Activated naive CD8-positive, alpha-beta T cell (primary cell): Measurements from ENCODE around the gene ZNF432.
A peak's percentile ranks its signal among the peaks of the same experiment; 100 is the strongest.
"Not testable (repeated sequence)": the region's sequence is repeated elsewhere in the genome, so short reads cannot be mapped to it uniquely, and the experiment has no call there.

Source experiments
- H3K27ac Mint-ChIP-seq: one replicate; pipeline ENCODE4 v1.8.0; 2021; ENCODE audit warnings: mixed read lengths
- H3K27me3 Mint-ChIP-seq: one replicate; pipeline ENCODE4 v1.8.0; 2021; ENCODE audit warnings: mixed read lengths
- H3K36me3 Mint-ChIP-seq: one replicate; pipeline ENCODE4 v1.8.0; 2021; ENCODE audit warnings: mixed read lengths
- H3K4me1 Mint-ChIP-seq: one replicate; pipeline ENCODE4 v1.8.0; 2021; ENCODE audit warnings: low read depth, mixed read lengths
- H3K4me3 Mint-ChIP-seq: one replicate; pipeline ENCODE4 v1.8.0; 2021; ENCODE audit warnings: mild to moderate bottlenecking, mixed read lengths
- H3K9me3 Mint-ChIP-seq: one replicate; pipeline ENCODE4 v1.8.0; 2021; ENCODE audit warnings: low read depth, mixed read lengths

Gene ZNF432

DNA sequence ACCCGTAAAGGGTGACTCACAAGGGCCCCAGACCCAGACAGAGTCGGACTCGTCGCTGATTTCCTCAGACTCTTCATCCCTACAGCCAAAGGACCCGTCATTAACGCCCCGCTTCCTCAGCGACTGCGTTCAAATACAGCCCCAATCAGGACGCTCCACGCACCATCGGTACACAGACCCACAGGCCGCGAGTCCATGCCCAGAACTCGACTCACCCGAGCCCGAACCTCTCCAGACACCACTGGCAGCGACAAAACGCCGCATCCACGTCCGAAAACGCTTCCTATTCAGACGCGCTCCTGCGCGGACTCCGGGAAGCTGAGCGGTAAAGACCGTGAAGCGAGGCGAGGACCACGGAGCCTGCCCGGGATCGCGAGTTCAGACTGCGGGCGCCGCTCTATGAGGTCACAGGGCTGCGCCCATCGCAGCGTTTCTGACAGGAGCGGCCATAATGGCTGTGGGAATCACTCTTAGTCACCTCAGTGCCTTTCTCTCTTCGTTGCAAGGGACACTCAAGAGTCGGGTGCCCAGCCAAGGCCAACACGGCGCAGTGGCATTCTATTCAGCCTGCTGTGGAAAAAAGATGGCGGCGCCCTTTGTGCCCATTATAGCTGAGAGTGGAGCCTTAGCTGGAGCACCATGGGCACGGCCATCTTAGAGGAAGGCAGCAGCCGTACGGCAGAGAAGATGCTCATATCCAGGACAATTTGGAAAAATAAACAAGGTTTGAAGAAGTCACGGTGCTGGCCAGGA is 20.4 kb downstream of the ZNF432 start, which contains the start of gene ZNF614:
TSS of gene ZNF614 (minus strand) at position 353 of the 753 bp plus-strand sequence. CDS start 2,634 bp downstream, outside the sequence.
- Mint-ChIP-seq H3K4me1 (peaks cover 30% of the 10 kb centered on the region), H3K36me3 (peaks cover 57% of the 10 kb centered on the region), H3K4me3 (peak within 1 kb of the TSS; percentile 97), H3K27ac (peak within 1 kb of the TSS; percentile 98), H3K27me3 (no peaks in the 10 kb centered on the region), H3K9me3 (peaks cover 23% of the 10 kb centered on the region)

DNA sequence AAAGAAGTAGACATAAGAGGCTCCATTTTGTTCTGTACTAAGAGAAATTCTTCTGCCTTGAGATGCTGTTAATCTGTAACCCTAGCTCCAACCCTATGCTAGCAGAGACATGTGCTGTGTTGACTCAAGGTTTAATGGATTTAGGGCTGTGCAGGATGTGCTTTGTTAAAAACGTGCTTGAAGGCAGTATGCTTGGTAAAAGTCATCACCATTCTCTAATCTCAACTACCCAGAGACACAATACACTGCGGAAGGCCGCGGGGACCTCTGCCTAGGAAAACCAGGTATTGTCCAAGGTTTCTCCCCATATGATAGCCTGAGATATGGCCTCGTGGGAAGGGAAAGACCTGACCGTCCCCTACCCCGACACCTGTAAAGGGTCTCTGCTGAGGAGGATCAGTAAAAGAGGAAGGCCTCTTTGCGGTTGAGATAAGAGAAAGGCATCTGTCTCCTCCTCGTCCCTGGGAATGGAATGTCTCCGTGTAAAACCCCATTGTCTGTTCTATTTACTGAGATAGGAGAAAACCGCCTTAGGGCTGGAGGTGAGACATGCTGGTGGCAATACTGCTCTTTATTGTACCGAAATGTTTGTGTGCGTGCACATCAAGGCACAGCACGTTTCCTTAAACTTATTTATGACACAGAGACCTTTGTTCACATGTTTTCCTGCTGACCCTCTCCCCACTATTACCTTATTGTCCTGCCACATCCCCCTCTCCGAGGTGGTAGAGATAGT is 22.2 kb downstream of the ZNF432 start:
- peaks cover 28% of the 10 kb centered on the region for H3K9me3 Mint-ChIP-seq
- H3K36me3 Mint-ChIP-seq, result peaks cover 62% of the 10 kb centered on the region
- H3K4me3 Mint-ChIP-seq, result peak overlapping the region; percentile 97

DNA sequence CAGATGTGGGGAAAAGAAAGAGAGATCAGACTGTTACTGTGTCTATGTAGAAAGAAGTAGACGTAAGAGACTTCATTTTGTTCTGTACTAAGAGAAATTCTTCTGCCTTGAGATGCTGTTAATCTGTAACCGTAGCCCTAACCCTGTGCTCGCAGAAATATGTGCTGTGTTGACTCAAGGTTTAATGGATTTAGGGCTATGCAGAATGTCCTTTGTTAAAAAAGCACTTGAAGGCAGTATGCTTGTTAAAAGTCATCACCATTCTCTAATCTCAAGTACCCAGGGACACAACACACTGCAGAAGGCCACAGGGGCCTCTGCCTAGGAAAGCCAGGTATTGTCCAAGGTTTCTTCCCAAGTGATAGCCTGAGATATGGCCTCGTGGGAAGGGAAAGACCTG is 24.2 kb downstream of the ZNF432 start:
- H3K27me3 Mint-ChIP-seq, H3K4me3 Mint-ChIP-seq, H3K27ac Mint-ChIP-seq: not testable (repeated sequence)
- peaks cover 33% of the 10 kb centered on the region for H3K4me1 Mint-ChIP-seq
- peaks cover 74% of the 10 kb centered on the region for H3K36me3 Mint-ChIP-seq
- H3K9me3 Mint-ChIP-seq, result peaks cover 39% of the 10 kb centered on the region

More for the DNA sequence above, 22.2 kb downstream of the ZNF432 start:
- H3K27ac Mint-ChIP-seq, H3K27me3 Mint-ChIP-seq: not testable (repeated sequence)
- peaks cover 30% of the 10 kb centered on the region for H3K4me1 Mint-ChIP-seq

DNA sequence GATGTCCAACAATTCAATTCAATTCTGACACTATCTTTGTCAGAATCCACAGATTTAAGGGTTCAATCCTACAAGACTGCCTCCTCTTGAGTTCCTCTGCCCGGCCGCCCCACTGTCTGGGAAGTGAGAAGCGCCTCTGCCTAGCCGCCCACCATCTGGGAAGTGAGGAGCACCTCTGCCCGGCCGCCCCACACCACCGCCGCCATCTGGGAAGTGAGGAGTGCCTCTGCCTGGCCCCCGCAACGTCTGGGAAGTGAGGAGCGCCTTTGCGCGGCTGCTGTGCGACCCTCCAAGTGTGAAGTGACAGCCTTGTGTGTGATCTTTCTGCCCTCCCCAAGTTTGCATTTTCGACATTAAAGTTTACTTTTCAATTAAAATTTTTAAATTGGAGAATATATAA is 26.4 kb downstream of the ZNF432 start:
- Mint-ChIP-seq H3K9me3 (peaks cover 49% of the 10 kb centered on the region), H3K36me3 (peaks cover 84% of the 10 kb centered on the region), H3K4me1 (peaks cover 17% of the 10 kb centered on the region), H3K27ac (no peak overlapping the region), H3K4me3 (no peak overlapping the region), H3K27me3 (no peaks in the 10 kb centered on the region)

DNA sequence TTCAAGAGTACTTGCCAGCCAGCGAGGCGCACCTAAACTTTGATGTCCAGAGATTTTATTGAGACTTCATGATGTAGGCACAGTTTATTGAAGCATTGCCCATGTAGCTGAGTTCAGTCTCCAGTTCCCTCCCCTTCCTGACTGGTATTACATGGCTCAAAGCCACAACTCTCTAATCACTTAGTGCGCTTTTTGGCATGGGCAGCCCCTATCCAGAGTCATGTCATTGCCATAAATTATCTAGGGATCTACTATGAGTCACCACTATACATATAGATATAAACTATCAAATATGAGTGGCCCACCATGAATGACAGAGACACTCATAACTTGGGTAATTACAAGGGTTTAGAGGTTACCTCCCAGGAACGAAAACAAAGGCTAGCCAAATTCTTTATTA is 28.1 kb downstream of the ZNF432 start:
- Mint-ChIP-seq H3K27ac (no peak overlapping the region), H3K27me3 (no peaks in the 10 kb centered on the region), H3K4me3 (no peak overlapping the region), H3K36me3 (peaks cover 85% of the 10 kb centered on the region), H3K9me3 (peaks cover 50% of the 10 kb centered on the region), H3K4me1 (peaks cover 3% of the 10 kb centered on the region)

DNA sequence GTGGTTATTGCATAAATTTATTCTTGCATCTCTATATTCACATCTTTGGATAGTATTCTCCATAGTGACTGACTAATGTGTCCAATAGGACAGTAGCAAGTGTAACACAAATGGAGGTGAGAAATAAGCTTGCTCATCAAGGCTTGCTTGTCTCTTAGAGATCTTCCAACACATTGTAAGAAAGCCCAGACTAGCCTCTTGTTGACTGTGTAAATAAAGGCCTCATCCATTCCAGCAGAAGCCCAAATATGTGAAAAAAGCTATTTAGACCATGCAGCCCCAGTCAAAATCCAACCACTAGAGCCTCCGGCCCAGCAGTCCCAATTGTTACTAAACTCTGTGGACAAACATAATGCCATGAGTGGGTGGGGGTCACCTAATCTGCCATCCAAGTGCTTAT is 38.0 kb downstream of the ZNF432 start:
- H3K9me3 Mint-ChIP-seq, result peaks cover 17% of the 10 kb centered on the region
- no peak overlapping the region for H3K27ac Mint-ChIP-seq
- peaks cover 17% of the 10 kb centered on the region for H3K4me1 Mint-ChIP-seq
- H3K27me3 Mint-ChIP-seq, result no peaks in the 10 kb centered on the region
- H3K36me3 Mint-ChIP-seq, result peaks cover 36% of the 10 kb centered on the region
- no peak overlapping the region for H3K4me3 Mint-ChIP-seq

DNA sequence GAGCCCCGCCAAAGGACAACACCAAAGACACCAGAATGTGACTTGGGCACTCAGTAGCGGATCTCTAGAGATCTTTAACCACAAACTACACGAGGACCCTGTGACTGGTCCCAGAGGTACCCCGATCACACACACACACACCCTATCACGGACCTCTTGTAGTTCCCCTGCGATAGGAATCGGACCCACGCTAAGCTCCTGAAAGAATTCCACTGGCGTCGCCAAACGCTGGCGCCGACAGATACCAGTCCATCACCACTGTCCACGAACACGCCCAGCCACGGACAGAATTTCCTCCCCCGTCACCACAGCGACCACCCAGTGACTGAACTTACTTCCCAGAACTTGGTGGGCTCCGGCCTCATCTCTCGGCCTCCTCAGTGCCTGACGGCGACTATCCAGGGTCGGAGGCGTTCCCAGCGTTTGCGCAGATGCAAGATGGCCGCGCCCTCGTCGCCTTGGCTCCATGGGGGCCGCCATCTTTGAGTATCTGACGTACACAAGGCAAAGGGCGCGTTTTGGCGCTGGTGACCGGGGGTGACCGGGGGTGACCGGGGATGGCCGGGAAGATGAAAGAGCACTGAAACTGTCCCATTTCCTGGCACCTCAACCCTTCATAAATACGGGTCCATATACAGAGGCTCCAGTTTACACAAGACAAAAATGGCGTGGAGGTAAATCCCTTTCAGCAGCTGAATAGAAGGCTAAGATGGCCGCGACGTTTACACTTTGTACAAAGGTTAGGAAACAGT is 40.7 kb downstream of the ZNF432 start, which contains the start of gene ZNF615:
TSS of gene ZNF615 (minus strand) at position 406 of the 752 bp plus-strand sequence. CDS start 4,500 bp downstream, outside the sequence.
- no peaks in the 10 kb centered on the region for H3K27me3 Mint-ChIP-seq
- H3K36me3 Mint-ChIP-seq, result peaks cover 37% of the 10 kb centered on the region
- H3K4me1 Mint-ChIP-seq, result peaks cover 17% of the 10 kb centered on the region
- peak within 1 kb of the TSS; percentile 97 for H3K27ac Mint-ChIP-seq
- peak within 1 kb of the TSS; percentile 96 for H3K4me3 Mint-ChIP-seq
- peaks cover 11% of the 10 kb centered on the region for H3K9me3 Mint-ChIP-seq

DNA sequence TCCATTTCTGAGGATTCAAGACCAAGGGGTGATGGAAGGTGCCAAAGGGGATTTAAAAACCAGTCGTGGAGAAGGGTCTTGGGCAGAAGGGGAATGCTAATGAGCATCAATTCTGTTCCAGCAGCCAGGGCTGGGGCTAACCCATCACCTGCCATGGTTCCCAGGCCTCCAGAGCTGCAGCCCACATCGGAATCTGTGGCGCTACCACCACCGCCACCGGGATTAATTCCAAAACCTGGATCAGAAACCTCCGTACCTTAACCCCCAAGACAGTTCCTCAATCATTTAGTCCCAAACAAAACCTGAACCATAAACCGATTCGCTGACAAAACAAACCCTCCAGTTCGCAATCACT is 41.2 kb downstream of the ZNF432 start:
- H3K36me3 Mint-ChIP-seq, result peaks cover 35% of the 10 kb centered on the region
- peak overlapping the region; percentile 96 for H3K4me3 Mint-ChIP-seq
- peaks cover 17% of the 10 kb centered on the region for H3K4me1 Mint-ChIP-seq
- H3K9me3 Mint-ChIP-seq, result peaks cover 12% of the 10 kb centered on the region
- H3K27me3 Mint-ChIP-seq, result no peaks in the 10 kb centered on the region
- H3K27ac Mint-ChIP-seq, result peak overlapping the region; percentile 97

DNA sequence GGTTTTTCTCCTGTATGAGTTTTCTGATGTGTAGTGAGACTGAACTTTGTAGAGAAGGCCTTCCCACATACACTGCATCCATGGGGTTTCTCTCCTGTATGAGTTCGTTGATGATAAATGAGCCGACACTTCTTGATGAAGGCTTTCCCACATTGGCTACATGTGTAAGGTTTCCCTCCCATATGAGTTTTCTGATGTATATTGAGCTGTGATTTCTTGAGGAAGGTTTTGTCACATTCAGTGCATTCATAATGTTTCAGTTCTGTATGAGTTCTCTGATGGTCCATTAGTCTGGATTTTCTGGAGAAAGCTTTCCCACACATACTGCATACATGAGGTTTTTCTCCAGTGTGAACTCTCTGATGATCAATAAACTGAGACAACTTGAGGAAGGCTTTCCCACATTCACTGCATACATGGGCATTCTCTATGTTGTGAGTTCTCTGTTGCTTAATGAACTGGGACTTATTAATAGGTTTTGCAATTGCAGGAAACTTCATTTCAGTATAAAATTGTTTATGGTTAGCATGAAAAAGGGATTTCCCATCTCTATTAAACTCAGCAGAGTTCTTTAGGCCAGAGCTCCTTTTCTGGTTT is 54.5 kb downstream of the ZNF432 start:
- peaks cover 39% of the 10 kb centered on the region for H3K9me3 Mint-ChIP-seq
- H3K4me1 Mint-ChIP-seq, result no peaks in the 10 kb centered on the region
- H3K36me3 Mint-ChIP-seq, result peaks cover 61% of the 10 kb centered on the region
- no peaks in the 10 kb centered on the region for H3K27me3 Mint-ChIP-seq
- no peak overlapping the region for H3K4me3 Mint-ChIP-seq
- H3K27ac Mint-ChIP-seq, result no peak overlapping the region

DNA sequence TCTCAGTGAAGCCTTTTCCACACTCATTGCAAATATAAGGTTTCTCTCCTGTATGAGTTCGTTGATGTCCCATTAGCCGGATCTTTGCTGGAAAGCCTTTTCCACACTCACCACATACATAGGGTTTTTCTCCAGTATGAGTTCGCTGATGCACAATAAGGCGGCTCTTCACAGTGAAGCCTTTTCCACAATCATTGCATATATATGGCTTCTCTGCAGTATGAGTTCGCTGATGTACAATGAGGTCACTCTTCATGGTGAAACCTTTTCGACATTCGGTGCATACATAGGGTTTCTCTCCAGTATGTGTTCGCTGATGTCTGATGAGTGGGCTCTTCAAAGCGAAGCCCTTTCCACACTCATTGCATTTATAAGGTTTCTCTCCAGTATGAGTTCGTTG is 55.2 kb downstream of the ZNF432 start:
- Mint-ChIP-seq H3K4me3 (no peak overlapping the region), H3K27ac (no peak overlapping the region), H3K27me3 (no peaks in the 10 kb centered on the region), H3K9me3 (peaks cover 40% of the 10 kb centered on the region), H3K36me3 (peaks cover 59% of the 10 kb centered on the region), H3K4me1 (no peaks in the 10 kb centered on the region)

DNA sequence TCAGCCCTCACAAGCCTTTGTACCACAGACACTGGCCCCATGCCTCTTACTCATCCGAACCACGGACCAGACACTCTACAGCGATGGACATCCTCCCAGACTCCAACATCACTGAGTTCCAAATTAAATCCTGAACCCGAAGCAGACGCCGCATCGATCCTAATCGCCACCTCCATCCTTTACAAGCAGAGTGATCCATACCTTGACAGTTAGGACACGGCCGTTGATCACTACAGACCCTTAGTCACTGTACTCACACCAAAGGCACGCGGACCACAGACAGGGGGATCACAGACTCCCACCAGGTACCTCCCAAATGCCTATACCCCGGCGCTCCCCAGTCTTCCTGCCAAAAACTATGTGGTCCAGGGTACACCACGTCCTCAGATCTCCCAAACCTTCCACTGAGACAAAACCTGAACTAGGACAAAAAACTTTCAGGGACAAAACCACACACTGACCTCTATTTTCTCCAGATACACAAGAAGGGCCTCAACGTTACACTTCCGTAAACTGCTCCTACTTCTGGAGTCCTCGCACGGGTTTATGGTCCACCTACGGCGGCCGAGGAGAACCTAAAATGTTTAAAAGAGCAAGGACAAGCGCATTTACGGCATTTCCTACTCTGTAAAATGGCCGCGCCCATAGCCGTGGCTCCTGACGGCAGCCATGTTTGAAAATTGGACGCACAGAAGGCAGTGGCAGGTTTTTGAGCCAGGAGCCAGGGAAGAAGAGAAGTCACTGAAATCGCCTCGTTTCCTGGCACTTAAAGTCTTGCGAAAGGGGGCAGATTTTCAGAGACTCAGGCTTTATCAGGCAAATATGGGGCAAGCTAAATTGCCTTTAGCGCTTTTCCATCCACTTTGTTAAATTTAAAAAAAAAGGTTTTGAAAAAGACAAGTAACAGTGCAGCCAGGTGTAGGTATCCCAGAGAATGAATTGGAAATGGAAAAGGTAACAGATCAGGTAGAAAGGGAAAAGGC is 62.0 kb downstream of the ZNF432 start, which contains the start of gene ZNF350:
TSS of gene ZNF350 (minus strand) at position 532 of the 983 bp plus-strand sequence. CDS start 12,480 bp downstream, outside the sequence.
- Mint-ChIP-seq H3K4me3 (peak within 1 kb of the TSS; percentile 100), H3K27ac (peak within 1 kb of the TSS; percentile 99), H3K27me3 (no peaks in the 10 kb centered on the region), H3K4me1 (peaks cover 15% of the 10 kb centered on the region), H3K36me3 (peaks cover 45% of the 10 kb centered on the region), H3K9me3 (peaks cover 23% of the 10 kb centered on the region)

DNA sequence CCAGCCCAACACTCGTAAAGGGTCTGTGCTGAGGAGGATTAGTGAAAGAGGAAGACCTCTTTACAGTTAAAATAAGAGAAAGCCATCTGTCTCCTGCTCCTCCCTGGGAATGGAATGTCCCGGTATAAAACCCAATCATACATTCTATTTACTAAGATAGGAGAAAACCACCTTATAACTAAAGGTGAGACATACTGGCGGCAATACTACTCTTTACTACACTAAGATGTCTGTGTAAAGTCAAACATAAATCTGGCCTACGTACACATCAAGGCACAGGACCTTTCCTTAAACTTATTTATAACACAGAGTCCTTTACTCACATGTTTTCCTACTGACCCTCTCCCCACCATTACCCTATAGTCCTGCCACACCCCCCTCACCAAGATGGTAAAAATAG is 65.3 kb downstream of the ZNF432 start:
- Mint-ChIP-seq H3K9me3 (peaks cover 28% of the 10 kb centered on the region), H3K36me3 (peaks cover 63% of the 10 kb centered on the region), H3K27me3 (no peaks in the 10 kb centered on the region), H3K27ac (no peak overlapping the region), H3K4me1 (peaks cover 15% of the 10 kb centered on the region), H3K4me3 (no peak overlapping the region)
